Colonic mucosa (tissue), 4 donors: Measurements from ENCODE around the gene KCNE2. TPM values are rescaled to one million over a fixed set of nuclear protein-coding genes. Genes with fewer than 3 reads are reported as not detected.
A peak's percentile ranks its signal among the peaks of the same experiment; 100 is the strongest.
"Not testable (repeated sequence)": the region's sequence is repeated elsewhere in the genome, so short reads cannot be mapped to it uniquely, and the experiment has no call there.

ENCODE experiments used
- DNase-seq: peaks from one replicate; pipeline ENCODE4 v3.0.0-alpha.2; 2020
- H3K27ac ChIP-seq: fragments of 200-600 bp; one replicate; pipeline ENCODE4 v1.8.0; 2021
- H3K27me3 ChIP-seq: fragments of 200-600 bp; one replicate; pipeline ENCODE4 v1.8.0; 2021
- H3K36me3 ChIP-seq: fragments of 200-600 bp; one replicate; pipeline ENCODE4 v1.8.0; 2021
- H3K4me1 ChIP-seq: fragments of 200-600 bp; one replicate; pipeline ENCODE4 v1.8.0; 2021; ENCODE audit warnings: mild to moderate bottlenecking
- H3K4me3 ChIP-seq: fragments of 200-600 bp; one replicate; pipeline ENCODE4 v1.8.0; 2021
- H3K9ac ChIP-seq, 2 donors: one replicate each; pipeline ENCODE4 v1.7.0; 2013; ENCODE audit warnings: control low read depth in 2 of 2, low read depth in 2 of 2, low read length in 2 of 2
- H3K9me3 ChIP-seq: fragments of 200-600 bp; one replicate; pipeline ENCODE4 v1.8.0; 2021
- intact Hi-C: fragments of 100-400 bp; cut with DNase I; formaldehyde crosslinking; loops from one replicate; pipeline ENCODE4 v1.14.1; 2022
- total RNA-seq, 2 donors: library from RNA; stranded (reverse); fragmentation: NEBNext Ultra II Directional in 1 of 2; extraction: Animal tissue kit (Norgen Biotek cat#: 25700) in 1 of 2; gene quantifications; one replicate each; pipeline ENCODE4 v1.2.1, GENCODE V29; 2021
- TF ChIP-seq, protein P1 (sequence below): fragments of 200-600 bp; IDR thresholded peaks from one replicate; pipeline ENCODE4 v1.8.0; 2022; ENCODE audit warnings: antibody characterized with exemption, mild to moderate bottlenecking
- donor health status: healthy.
- donor health status: DM: no; HTN: no; CAD: no.
- donor health status: DM: no; HTN: no; CAD: no.

The KCNE2 gene
- total RNA-seq, 2 donors from 2014 or later, result 0.24 to 1.1 TPM

DNA sequence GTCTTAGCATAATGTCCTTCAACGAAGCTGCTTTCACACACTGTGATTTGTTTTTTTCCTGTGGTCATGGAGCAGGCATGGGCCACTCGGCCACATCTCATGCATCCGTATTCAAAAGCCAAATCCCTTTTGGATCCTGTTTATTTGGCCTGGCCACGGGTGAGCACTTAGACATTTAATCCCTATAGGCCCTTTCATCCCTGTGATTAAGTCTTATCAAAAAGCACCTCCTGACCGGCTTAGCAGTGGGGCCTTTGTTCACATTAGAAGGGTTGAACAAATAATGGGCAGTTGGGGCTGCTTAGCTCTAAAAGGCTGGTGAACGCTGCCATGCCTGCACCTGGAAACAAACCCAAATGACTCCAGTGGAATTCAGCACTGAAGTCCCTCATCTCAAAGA is 2.0 kb downstream of the KCNE2 start:
- Histone ChIP-seq H3K27ac (no peak overlapping the region), H3K4me1 (no peaks in the 10 kb centered on the region), H3K9me3 (no peaks in the 10 kb centered on the region), H3K36me3 (no peaks in the 10 kb centered on the region), H3K27me3 (no peaks in the 10 kb centered on the region), H3K9ac (no peak overlapping the region), H3K4me3 (no peak overlapping the region)
- peak; percentile 6 for DNase-seq
- TF ChIP-seq, protein P1, sequence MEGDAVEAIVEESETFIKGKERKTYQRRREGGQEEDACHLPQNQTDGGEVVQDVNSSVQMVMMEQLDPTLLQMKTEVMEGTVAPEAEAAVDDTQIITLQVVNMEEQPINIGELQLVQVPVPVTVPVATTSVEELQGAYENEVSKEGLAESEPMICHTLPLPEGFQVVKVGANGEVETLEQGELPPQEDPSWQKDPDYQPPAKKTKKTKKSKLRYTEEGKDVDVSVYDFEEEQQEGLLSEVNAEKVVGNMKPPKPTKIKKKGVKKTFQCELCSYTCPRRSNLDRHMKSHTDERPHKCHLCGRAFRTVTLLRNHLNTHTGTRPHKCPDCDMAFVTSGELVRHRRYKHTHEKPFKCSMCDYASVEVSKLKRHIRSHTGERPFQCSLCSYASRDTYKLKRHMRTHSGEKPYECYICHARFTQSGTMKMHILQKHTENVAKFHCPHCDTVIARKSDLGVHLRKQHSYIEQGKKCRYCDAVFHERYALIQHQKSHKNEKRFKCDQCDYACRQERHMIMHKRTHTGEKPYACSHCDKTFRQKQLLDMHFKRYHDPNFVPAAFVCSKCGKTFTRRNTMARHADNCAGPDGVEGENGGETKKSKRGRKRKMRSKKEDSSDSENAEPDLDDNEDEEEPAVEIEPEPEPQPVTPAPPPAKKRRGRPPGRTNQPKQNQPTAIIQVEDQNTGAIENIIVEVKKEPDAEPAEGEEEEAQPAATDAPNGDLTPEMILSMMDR, result no peak
- intact Hi-C loops, result no loop called here

DNA sequence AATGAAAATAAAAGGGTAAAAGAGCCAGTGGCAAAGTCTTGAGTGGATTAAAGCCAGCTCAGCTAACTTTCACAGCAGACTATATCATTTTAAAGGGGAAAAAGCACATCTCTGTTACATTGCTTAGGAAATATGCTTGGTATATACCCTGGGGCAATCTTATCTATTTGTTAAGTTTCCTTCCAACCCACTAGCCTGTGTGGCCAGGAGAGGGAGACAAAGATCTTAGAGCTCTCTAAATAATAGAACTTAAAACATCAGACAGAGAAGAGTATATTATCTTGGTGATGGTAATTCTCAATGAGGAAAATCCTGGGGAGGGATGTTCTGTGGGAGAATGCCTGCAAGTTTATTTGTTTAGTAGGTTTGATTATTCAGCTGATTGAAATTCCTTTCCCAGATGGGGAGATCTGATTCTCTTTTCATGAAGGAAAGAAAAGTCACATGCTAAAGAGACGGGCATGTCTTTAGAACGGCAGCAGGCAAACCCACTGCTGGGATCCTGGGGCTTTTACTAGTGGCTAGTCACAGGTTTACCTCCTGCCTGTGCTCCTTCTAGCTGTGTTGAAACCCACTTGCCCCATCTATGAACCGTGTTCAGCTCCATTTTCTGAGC is 3.6 kb downstream of the KCNE2 start:
- no peaks in the 10 kb centered on the region for H3K9me3 ChIP-seq
- DNase-seq, result peak; percentile 50
- no peaks in the 10 kb centered on the region for H3K36me3 ChIP-seq
- H3K9ac ChIP-seq, result no peak overlapping the region
- intact Hi-C loops, result no loop called here
- no peak overlapping the region for H3K4me3 ChIP-seq
- H3K27ac ChIP-seq, result no peak overlapping the region
- H3K4me1 ChIP-seq, result no peaks in the 10 kb centered on the region
- TF ChIP-seq, protein P1, result peak; percentile 50
- no peaks in the 10 kb centered on the region for H3K27me3 ChIP-seq

DNA sequence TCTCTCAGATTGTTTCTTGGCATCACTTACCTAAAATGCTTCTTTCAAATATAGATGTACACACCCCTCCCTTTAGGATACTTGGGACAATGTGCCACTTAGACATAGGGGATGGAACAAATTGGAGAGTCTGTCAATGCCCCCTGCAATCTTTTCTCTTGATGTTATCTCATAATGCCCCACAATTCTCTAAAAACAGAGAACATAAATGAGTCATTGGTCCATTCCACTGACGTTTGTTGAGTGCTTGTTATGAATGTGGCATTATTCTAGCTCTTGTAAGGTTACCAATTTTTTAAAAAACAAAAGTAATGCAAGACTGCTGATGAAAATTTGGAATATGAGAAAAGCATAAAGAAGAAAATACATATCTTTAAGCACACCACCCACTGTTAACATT is 5.9 kb downstream of the KCNE2 start:
- no peak for DNase-seq
- H3K27ac ChIP-seq, result no peak overlapping the region
- TF ChIP-seq, protein P1, result no peak
- no peaks in the 10 kb centered on the region for H3K36me3 ChIP-seq
- intact Hi-C loops, result no loop called here
- H3K4me3 ChIP-seq, result no peak overlapping the region
- H3K9me3 ChIP-seq, result no peaks in the 10 kb centered on the region
- H3K27me3 ChIP-seq, result no peaks in the 10 kb centered on the region
- no peak overlapping the region for H3K9ac ChIP-seq
- H3K4me1 ChIP-seq, result no peaks in the 10 kb centered on the region

DNA sequence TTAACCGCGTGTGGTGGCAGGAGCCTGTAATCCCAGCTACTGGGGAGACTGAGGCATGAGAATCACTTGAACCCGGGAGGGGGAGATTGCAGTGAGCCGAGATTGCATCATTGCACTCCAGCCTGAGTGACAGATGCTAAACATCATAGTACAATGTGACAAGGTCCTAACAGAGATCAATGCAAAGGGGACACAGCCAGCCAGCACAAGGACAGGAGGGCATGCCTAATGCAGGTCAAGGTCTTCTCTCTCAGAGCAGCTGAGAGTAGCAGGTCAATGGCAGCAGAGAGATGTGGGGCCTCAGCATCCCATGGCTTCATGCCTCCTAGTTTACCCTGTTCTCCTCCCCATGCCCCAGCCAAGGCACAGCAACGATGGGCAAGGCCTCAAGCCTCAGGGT is 8.5 kb downstream of the KCNE2 start:
- H3K27ac ChIP-seq, result no peak overlapping the region
- H3K36me3 ChIP-seq, result no peaks in the 10 kb centered on the region
- DNase-seq, result no peak
- no peak overlapping the region for H3K9ac ChIP-seq
- H3K4me3 ChIP-seq, result no peak overlapping the region
- TF ChIP-seq, protein P1, result no peak
- intact Hi-C loops, result no loop called here
- H3K9me3 ChIP-seq, result no peaks in the 10 kb centered on the region
- H3K27me3 ChIP-seq, result no peaks in the 10 kb centered on the region
- no peaks in the 10 kb centered on the region for H3K4me1 ChIP-seq

DNA sequence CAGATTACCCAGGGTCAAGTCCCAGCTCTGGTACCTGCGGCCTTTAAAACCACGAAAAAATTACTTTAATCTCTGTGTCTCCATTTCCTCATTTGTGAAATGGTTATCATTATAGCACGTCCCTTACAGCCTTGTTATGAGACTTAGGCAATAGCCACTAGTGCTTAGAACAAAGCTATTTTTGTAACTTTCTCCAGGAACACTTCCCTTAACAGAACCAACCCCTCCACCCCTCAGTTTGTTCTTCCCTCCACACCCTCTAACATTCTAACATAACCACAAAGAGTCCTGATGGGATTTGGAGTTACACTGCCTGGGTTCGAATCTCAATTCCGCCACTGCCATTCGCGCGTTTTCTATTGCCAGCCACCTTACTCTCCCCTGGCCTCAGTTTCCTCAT is 10.7 kb downstream of the KCNE2 start:
- H3K9me3 ChIP-seq, DNase-seq, H3K4me3 ChIP-seq, H3K27me3 ChIP-seq, H3K27ac ChIP-seq, H3K36me3 ChIP-seq, intact Hi-C loops, H3K9ac ChIP-seq, H3K4me1 ChIP-seq: not testable (repeated sequence)

DNA sequence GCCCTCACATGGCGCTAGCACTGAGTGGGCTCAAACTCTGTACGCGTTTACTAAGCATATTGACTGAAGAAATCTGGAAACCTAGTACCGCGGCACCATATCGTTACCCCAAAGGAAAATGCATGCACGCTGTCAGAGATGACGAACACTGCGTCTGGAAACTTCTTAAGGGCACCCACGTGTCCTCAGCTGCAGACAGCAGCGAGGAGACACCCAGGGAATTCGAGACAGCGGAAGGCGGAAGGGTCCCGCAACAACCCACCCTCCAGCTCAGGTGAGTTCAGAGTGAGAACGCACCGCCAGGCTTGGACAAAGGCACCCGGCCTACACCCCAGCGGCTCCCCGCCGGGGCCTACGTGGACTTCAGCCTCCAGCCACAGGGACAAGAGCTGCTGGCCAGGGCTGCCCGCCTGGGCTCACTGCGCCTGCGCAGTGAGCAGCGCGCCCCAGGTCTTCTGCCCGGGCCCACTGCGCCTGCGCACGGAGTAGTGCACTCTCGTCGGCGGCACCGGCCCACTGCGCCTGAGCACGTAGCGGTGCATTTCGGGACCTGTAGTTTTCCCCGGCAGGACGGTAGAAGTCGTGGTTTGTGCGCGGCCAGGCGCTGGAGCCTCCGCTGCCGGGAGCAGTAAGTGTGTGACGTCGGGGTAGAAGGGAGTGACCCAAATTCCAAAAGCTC is 11.3 kb downstream of the KCNE2 start, which contains the start of gene SMIM11:
SMIM11 (plus strand) TSS at position 568 of the 679 bp plus-strand sequence. CDS start 3,998 bp downstream, outside the sequence.
- H3K36me3 ChIP-seq, H3K9ac ChIP-seq, H3K27ac ChIP-seq, H3K9me3 ChIP-seq, H3K4me3 ChIP-seq, intact Hi-C loops, DNase-seq, H3K27me3 ChIP-seq, H3K4me1 ChIP-seq: not testable (repeated sequence)

DNA sequence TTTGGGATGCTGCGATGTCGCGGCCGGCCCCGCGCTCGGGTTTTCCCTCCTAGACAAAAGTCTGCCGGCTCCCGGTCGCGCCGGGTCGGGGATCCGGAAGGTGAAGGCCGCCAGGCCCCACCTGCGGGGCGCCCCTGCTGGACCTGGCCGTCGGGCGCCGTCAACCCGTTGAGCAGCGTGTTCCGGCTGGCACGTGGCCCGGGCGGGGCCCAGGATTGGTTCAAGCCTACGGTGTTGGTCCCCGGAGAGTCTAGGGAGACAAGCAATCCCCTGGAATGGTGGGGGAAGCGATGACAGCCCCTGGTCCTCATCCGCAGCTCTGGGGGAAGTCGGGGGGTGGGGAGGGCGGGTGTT is 11.8 kb downstream of the KCNE2 start:
- H3K4me1 ChIP-seq, H3K27ac ChIP-seq, intact Hi-C loops, H3K9ac ChIP-seq, H3K9me3 ChIP-seq, H3K36me3 ChIP-seq, H3K4me3 ChIP-seq, H3K27me3 ChIP-seq, DNase-seq: not testable (repeated sequence)

DNA sequence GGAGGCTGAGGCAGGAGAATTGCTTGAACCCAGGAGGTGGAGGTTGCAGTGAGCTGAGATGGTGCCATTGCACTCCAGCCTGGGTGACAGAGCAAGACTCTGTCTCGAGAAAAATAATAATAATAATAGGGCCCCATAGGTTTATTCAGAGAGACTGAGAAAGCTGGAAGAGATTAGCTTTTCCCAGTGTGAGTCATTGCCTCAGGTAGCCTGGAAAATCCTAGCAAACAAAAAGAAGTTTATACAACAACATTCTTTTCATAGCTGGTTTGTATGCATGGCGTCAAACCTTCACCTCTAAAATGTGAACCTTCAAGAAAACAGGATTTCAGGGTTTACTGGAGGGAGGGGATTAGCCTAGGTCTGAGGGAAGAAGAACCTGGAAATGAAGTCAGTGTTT is 19.3 kb downstream of the KCNE2 start:
- H3K4me1 ChIP-seq, intact Hi-C loops, DNase-seq, H3K4me3 ChIP-seq, H3K27me3 ChIP-seq, H3K27ac ChIP-seq, H3K9ac ChIP-seq, H3K9me3 ChIP-seq, H3K36me3 ChIP-seq: not testable (repeated sequence)

DNA sequence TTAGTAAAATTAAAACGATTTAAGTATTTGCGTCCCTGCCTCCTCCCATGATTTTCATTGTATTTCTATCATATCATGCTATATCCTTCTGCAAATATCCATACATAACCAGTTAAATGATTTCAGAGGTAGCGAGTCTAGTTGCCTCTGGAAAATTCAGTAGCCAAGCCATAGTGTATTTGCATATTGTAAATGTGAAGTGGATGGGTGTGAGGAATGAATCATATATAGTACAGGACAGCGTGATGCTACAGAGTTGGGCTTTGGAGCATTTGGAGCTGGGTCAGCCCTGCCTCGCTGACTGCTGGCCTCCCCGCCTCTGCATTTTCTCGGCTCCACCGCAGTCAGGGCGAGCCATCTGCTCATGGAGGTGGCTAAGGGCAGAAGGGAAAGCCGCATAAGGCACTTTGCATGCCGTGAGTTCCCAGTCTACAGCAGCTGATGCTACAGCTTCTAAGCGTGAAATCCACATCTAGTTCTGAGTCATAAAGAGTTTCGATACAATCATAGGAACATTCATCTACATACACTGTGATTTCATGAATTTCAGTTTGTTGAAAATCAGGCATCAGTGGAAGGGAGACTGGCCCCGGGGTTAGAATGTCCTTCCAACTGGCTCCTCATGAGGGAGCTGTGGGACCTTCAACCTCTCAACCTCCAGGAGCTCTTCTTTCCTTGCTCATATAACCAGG is 20.1 kb downstream of the KCNE2 start:
- H3K9ac ChIP-seq, H3K27me3 ChIP-seq, H3K4me1 ChIP-seq, DNase-seq, intact Hi-C loops, H3K36me3 ChIP-seq, H3K9me3 ChIP-seq, H3K4me3 ChIP-seq, H3K27ac ChIP-seq: not testable (repeated sequence)
